ENCODE data around the gene ERMARD. TPM values are rescaled to one million over a fixed set of nuclear protein-coding genes. Genes with fewer than 3 reads are reported as not detected.

Gene ERMARD
- total RNA-seq, 3 donors from 2014 or later = 19.2 to 26.0 (median 22.4) TPM

DNA sequence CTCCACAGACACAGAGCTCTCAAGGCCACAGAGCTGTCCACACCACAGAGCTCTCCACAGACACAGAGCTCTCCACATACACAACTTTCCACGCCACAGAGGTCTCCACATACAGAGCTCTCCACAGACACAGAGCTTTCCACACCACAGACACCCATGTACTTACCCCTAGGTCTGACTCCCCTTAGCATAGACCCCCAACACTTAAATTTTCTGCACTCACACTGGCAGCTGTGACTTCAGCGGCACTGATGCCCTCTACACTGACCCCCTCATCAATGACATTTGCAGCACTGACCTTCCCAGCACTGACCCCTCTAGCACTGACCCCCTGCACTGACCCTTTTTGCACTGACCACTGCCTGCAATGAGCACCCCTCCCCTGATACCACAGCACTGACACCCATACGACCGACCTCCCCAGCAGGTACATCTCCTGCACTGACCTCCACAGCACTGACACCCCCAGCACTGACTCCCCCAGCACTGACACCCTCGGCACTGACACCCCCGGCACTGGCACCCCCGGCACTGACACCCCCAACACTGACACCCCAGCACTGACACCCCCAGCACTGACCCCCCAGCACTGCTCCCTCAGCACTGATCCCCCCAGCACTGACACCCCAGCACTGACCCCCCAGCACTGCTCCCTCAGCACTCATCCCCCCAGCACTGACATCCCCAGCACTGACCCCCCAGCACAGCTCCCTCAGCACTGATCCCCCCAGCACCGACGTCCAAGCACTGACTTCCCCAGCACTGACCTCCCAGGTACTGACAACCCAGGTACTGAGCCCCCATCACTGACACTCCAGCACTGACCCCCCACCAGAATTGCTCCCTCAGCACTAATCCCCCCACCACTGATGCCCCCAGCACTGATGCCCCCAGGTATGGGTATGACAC is 56.5 kb downstream of the ERMARD start:
- Mint-ChIP-seq H3K36me3 (ENCODE audit: insufficient read depth) (no peaks in the 10 kb centered on the region), H3K9me3 (no peaks in the 10 kb centered on the region), H3K4me3 (no peak overlapping the region), H3K27me3 (ENCODE audit: low read depth) (peaks cover 27% of the 10 kb centered on the region), H3K4me1 (ENCODE audit: low read depth) (peaks cover 45% of the 10 kb centered on the region)
- ATAC-seq (no peak), DNase-seq (no peak)

DNA sequence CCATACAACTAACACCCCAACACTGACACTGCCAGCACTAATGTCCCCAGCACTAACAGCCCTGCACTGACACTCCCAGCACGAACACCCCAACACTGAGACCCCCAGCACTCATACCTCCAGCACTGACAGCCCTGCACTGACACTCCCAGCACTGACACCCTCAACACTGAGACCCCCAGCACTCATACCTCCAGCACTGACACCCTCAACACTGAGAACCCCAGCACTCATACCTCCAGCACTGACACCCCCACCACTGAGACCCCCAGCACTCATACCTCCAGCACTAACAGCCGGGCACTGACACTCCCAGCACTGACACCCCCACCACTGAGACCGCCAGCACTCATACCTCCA is 57.2 kb downstream of the ERMARD start:
- peaks cover 39% of the 10 kb centered on the region for H3K4me1 Mint-ChIP-seq (ENCODE audit: low read depth)
- no peaks in the 10 kb centered on the region for H3K9me3 Mint-ChIP-seq
- H3K4me3 Mint-ChIP-seq = no peak overlapping the region
- peaks cover 32% of the 10 kb centered on the region for H3K27me3 Mint-ChIP-seq (ENCODE audit: low read depth)
- ATAC-seq = no peak
- DNase-seq = no peak
- no peaks in the 10 kb centered on the region for H3K36me3 Mint-ChIP-seq (ENCODE audit: insufficient read depth)

DNA sequence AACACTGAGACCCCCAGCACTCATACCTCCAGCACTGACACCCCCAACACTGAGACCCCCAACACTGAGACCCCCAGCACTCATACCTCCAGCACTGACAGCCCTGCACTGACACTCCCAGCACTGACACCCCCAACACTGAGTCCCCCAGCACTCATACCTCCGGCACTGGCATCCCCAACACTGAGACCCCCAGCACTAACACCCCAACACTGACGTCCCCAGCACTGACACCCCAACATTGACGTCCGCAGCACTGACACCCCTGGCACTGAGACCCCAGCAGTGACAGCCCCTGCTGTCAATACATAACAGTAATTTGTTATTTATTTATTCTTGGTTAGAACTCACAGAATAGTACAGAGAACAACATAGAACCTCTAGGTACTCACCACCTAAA is 58.0 kb downstream of the ERMARD start:
- DNase-seq (no peak), ATAC-seq (no peak)
- Mint-ChIP-seq H3K4me3 (no peak overlapping the region), H3K4me1 (ENCODE audit: low read depth) (peaks cover 31% of the 10 kb centered on the region), H3K27me3 (ENCODE audit: low read depth) (peaks cover 26% of the 10 kb centered on the region), H3K36me3 (ENCODE audit: insufficient read depth) (no peaks in the 10 kb centered on the region), H3K9me3 (no peaks in the 10 kb centered on the region)

DNA sequence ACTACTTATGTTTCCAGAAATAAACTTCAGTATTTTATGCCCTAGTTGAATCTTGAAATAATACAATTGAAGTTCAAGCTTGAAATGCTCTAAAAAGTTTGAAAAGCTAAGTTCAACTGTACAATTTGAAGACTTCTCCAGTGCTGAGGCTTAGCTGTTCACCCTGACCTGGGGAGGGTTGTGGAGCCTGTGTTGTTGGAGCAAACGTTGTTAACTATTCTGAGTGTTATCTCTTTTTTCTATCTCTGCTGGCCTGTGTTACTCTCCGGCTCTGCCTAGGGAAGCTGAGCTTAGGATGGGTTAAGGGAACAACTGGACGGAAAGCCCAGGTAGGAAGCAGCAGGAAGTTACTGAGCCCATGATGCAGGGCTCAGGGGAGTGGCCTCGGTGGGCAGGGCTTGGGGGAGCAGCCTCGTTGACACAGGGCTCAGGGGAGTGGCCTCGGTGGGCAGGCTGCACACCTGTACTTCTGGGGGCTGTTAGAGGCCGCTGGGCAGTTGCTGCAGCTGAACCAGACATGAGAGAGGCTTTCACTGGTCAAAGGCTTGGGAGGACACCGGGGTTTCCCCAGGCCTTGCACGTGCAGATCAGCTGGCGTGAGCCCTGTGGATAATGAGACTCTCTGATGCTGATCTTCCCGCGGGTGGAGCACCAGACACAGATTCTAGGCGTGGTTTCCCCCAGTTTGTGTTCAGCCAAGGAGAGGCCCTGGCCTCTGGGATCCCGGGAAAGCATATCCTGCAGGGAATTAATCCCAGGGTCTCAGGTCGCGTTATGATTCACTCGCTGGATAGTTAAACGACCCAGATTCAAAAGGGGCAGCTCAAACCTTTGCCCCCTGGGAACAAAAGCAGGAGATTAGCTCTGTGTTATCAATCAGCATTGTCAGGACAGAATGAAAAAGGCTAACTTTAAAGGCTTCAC is 58.9 kb downstream of the ERMARD start:
- peaks cover 17% of the 10 kb centered on the region for H3K27me3 Mint-ChIP-seq (ENCODE audit: low read depth)
- ATAC-seq = peak in 1 of 2 donors; percentile 50
- H3K36me3 Mint-ChIP-seq (ENCODE audit: insufficient read depth) = no peaks in the 10 kb centered on the region
- no peaks in the 10 kb centered on the region for H3K9me3 Mint-ChIP-seq
- H3K4me3 Mint-ChIP-seq = no peak overlapping the region
- DNase-seq = no peak
- peaks cover 22% of the 10 kb centered on the region for H3K4me1 Mint-ChIP-seq (ENCODE audit: low read depth)

DNA sequence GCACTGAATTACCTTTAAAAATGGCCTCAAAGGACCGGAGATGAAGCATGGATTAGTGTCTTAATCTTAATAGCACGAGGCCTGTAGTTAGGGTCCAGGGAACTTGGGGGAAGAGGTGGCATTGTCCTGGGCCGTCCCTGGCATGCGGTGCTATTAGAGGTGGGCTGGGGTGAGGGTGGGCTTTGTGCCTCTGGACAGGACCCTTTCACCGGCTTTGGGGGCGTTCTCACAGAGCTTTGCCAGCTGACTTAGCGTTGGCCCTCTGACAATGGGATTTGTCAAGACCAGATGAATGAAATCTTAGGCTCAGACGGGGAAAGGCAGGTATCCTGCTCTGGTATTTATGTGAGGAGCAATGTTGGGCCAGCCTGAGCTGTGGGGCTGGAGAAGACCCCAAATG is 59.6 kb downstream of the ERMARD start:
- peaks cover 13% of the 10 kb centered on the region for H3K27me3 Mint-ChIP-seq (ENCODE audit: low read depth)
- DNase-seq (no peak), ATAC-seq (no peak)
- H3K4me3 Mint-ChIP-seq = no peak overlapping the region
- H3K9me3 Mint-ChIP-seq = peaks cover 4% of the 10 kb centered on the region
- peaks cover 16% of the 10 kb centered on the region for H3K4me1 Mint-ChIP-seq (ENCODE audit: low read depth)
- H3K36me3 Mint-ChIP-seq (ENCODE audit: insufficient read depth) = no peaks in the 10 kb centered on the region

DNA sequence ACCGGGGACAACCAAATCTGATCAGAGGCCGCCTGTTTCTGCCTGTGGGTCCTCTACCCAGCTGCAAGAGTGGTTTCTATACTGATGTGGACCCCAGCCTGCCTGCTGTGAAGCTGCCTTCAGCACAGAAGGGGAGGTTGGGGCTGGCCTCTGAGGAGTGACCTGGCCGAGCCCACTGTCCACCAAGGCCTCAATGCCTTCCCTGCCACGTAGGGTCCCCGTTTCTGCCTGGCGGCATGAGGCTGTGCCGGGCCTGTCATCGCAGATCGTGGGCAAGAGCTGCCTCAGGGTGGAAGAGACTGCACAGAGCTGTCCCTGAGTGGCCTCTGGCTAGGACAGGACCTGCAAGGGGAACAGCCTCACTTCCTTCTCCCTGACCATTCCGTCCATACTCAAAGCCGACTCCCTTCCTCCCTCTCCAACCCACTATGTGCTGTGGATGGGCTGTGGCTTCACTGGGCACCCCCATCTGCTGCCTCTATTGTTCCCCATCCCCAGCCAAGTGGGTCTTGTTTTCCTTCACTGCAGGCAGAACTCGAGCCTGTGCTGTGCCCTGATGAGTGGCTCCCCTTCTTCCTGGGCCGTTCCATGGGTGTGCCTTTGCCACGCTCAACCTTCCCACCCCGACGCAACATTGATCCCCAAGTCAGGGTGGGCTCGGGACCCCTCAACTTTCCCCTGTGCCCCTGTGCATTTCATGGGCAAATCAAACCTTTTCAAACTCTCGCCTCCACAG is 60.3 kb downstream of the ERMARD start:
- Mint-ChIP-seq H3K4me1 (ENCODE audit: low read depth) (peaks cover 10% of the 10 kb centered on the region), H3K36me3 (ENCODE audit: insufficient read depth) (no peaks in the 10 kb centered on the region), H3K4me3 (no peak overlapping the region), H3K27me3 (ENCODE audit: low read depth) (peaks cover 12% of the 10 kb centered on the region), H3K9me3 (peaks cover 8% of the 10 kb centered on the region)
- ATAC-seq (no peak), DNase-seq (no peak)

DNA sequence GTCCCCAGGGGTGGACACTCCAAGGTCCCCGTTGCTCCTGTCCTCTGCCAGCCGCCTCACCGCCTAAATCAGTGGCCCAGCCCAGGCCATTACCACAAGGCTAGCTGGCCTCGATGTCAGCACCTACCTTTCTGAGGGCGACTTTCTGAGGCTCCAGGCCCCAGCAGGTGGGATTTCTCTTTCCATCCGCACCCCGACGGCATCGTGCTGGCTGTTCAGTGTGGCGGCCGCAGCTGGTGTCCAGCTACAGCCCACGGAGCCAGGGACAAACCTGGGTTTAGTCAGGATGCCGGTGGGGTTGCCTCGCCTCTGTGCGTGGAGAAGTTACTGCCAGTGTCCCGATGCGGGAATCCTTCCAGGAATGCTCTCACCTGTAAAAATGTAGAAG is 60.8 kb downstream of the ERMARD start:
- Mint-ChIP-seq H3K36me3 (ENCODE audit: insufficient read depth) (no peaks in the 10 kb centered on the region), H3K27me3 (ENCODE audit: low read depth) (peaks cover 17% of the 10 kb centered on the region), H3K4me3 (no peak overlapping the region), H3K9me3 (peaks cover 8% of the 10 kb centered on the region), H3K4me1 (ENCODE audit: low read depth) (peaks cover 7% of the 10 kb centered on the region)
- ATAC-seq = no peak
- DNase-seq = no peak

DNA sequence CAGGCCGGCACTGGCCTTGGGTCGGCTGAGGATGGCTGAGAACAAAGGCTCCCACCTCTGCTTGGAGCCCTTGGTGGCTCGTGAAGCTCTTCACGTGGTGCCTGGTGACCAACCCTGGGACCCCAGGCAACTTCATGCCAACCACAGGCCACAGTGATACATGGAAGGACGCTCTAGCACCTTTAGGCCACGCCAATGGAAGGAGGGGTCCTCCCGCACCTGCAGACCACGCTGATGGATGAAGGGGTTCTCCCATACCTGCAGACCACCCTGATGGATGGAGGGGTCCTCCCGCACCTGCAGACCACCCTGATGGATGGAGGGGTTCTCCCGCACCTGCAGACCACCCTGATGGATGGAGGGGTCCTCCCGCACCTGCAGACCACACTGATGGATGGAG is 62.5 kb downstream of the ERMARD start:
- Mint-ChIP-seq H3K9me3 (peaks cover 8% of the 10 kb centered on the region), H3K27me3 (ENCODE audit: low read depth) (peaks cover 28% of the 10 kb centered on the region), H3K4me3 (no peak overlapping the region), H3K4me1 (ENCODE audit: low read depth) (no peaks in the 10 kb centered on the region), H3K36me3 (ENCODE audit: insufficient read depth) (no peaks in the 10 kb centered on the region)
- DNase-seq (no peak), ATAC-seq (no peak)

DNA sequence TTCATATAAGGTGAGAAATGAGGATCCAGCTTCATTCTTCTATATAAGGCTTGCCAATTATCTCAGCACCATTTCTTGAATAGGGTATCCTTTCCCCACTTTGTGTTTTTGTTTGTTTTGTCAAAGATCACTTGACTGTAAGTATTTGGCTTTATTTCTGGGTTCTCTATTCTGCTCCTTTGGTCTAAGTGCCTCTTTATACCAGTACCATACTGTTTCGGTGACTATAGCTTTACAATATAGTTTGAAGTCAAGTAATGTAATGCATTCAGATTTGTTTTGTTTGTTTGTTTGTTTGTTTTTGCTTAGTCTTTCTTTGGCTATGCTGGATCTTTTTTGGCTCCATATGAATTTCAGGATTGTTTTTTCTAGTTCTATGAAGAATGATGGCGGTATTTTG is 64.6 kb downstream of the ERMARD start:
- DNase-seq = no peak
- H3K36me3 Mint-ChIP-seq (ENCODE audit: insufficient read depth) = no peaks in the 10 kb centered on the region
- H3K9me3 Mint-ChIP-seq = peaks cover 8% of the 10 kb centered on the region
- no peak for ATAC-seq
- peaks cover 34% of the 10 kb centered on the region for H3K27me3 Mint-ChIP-seq (ENCODE audit: low read depth)
- no peak overlapping the region for H3K4me3 Mint-ChIP-seq
- no peaks in the 10 kb centered on the region for H3K4me1 Mint-ChIP-seq (ENCODE audit: low read depth)

DNA sequence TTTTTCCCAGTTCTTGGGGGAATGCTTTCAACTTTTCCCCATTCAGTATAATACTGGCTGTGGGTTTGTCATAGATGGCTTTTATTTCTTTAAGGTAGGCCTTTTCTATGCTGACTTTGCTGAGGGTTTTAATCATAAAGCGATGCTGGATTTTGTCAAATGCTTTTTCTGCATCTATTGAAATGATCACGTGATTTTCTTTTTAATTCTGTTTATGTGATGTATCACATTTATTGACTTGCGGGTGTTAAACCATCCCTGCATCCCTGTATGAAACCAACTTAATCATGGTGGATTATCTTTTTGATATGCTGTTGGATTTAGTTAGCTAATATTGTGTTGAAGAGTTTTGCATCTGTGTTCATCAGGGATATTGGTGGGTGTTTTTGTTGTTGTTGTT is 65.6 kb downstream of the ERMARD start:
- Mint-ChIP-seq H3K36me3 (ENCODE audit: insufficient read depth) (no peaks in the 10 kb centered on the region), H3K4me1 (ENCODE audit: low read depth) (no peaks in the 10 kb centered on the region), H3K9me3 (peaks cover 8% of the 10 kb centered on the region), H3K4me3 (no peak overlapping the region), H3K27me3 (ENCODE audit: low read depth) (peaks cover 39% of the 10 kb centered on the region)
- ATAC-seq = no peak
- DNase-seq = no peak

DNA sequence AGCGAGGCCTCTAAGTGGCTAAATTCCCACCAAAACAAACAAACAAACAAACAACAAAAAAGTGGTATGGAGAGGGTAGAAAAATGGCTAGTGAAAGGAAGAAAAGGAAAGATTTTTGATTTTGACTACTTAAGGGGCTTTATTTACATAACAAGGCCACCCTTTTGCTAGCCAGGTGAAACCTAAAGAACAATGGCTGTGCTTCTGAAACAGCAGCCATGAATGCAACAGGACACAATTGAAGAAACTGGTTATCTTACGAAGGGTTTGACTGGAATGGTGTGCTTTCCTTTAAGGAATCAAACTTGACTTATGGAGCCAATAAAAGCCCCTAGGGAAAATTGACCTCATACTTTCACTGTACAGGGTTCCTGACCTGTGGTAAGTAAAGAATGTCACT is 68.9 kb downstream of the ERMARD start:
- H3K36me3 Mint-ChIP-seq (ENCODE audit: insufficient read depth) = no peaks in the 10 kb centered on the region
- H3K9me3 Mint-ChIP-seq = peaks cover 8% of the 10 kb centered on the region
- H3K4me3 Mint-ChIP-seq = no peak overlapping the region
- H3K4me1 Mint-ChIP-seq (ENCODE audit: low read depth) = no peaks in the 10 kb centered on the region
- ATAC-seq (no peak), DNase-seq (no peak)
- peaks cover 52% of the 10 kb centered on the region for H3K27me3 Mint-ChIP-seq (ENCODE audit: low read depth)

DNA sequence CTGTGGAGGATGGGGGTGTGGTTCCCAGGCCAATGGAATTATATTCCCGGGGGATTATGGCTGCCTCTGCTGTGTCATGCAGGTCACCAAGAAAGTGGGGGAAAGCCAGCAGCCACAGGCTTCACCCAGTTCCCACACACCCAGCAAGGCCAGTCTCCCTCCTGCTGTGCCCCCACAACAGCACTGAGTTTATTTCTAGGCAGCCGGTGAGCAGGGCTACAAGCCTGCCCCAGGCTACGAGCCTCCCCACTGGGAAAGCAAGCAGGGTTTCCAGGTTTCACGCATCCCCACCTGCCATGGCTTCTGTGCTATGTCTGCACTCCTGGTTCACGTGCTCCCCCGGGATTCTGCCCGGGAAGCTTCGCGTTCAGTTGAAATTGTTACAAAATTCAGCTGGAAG is 72.6 kb downstream of the ERMARD start:
- ATAC-seq = no peak
- Mint-ChIP-seq H3K4me3 (no peak overlapping the region), H3K9me3 (peaks cover 6% of the 10 kb centered on the region), H3K27me3 (ENCODE audit: low read depth) (peaks cover 49% of the 10 kb centered on the region), H3K4me1 (ENCODE audit: low read depth) (no peaks in the 10 kb centered on the region), H3K36me3 (ENCODE audit: insufficient read depth) (no peaks in the 10 kb centered on the region)
- DNase-seq = no peak

DNA sequence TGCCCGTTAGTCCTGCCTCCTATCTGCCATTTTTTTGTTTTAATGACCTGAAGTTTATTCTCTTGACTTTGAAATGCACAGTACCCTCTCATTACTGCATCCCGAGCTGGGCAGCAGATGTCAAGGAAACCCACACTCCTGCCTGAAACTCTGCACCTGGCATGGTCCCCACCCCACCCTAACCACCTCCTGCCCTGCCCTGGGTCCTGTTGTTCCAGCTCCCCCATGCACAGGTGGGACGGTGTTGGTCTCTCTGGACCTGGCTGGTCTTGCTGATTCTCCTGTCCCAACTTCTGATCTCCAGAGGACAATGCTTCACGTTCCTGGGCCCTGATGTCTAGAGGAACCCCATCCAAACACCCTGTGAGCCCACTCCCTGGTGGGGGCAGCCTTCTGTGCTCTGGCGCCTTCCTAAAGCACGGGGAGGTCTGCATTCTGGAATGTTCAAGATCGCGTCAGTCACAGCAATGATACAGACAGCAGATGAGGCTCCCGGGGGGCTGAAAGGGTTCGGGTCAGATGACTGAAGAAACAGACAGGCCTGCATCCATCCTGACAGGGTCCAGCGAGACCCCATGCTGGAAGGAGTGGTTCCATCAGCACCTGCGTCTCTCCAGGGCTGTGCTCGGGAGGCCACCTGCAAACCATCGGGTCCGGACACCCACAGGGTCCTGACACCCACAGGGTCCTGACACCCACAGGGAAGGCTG is 73.6 kb downstream of the ERMARD start:
- Mint-ChIP-seq H3K4me3 (no peak overlapping the region), H3K27me3 (ENCODE audit: low read depth) (peaks cover 50% of the 10 kb centered on the region), H3K9me3 (peaks cover 6% of the 10 kb centered on the region), H3K36me3 (ENCODE audit: insufficient read depth) (no peaks in the 10 kb centered on the region), H3K4me1 (ENCODE audit: low read depth) (no peaks in the 10 kb centered on the region)
- no peak for ATAC-seq
- DNase-seq = no peak
